B cell (primary cell): ENCODE results near the gene SORD. TPM values are rescaled to one million over a fixed set of nuclear protein-coding genes. Genes with fewer than 3 reads are reported as not detected.

Experiments used
- ATAC-seq: fragments of 200-7000 bp; cut with Tn5 transposase; one replicate; pipeline ENCODE4 v1.10.0; 2021; ENCODE audit warnings: low read depth, mild to moderate bottlenecking, moderate number of reproducible peaks, moderate library complexity
- CTCF ChIA-PET: fragments of 350-600 bp; sonication (Branson Sonifier 250); formaldehyde crosslinking; loops from one replicate; lab custom pipeline; 2021; ENCODE audit warnings: antibody characterized with exemption, inconsistent platforms; lab: Charles Lee
- POLR2A ChIA-PET: fragments of 350-600 bp; sonication (Branson Sonifier 250); formaldehyde crosslinking; loops from one replicate; lab custom pipeline; 2021; ENCODE audit warnings: antibody characterized with exemption; lab: Charles Lee
- DNase-seq: peaks from one replicate; pipeline ENCODE4 v3.0.0; 2013
- H2AFZ ChIP-seq: 2 replicates; pipeline ENCODE4 v1.6.1; 2012; ENCODE audit warnings: mild to moderate bottlenecking, low read depth, low read length; ENCODE audit not compliant: insufficient read depth, poor library complexity, severe bottlenecking
- H3K27ac ChIP-seq, 2 donors: 1 replicate in 1 of 2; 2 replicates in 1 of 2; pipeline ENCODE4 v1.5.1; 2012 to 2013; ENCODE audit warnings: low read length in 2 of 2, mild to moderate bottlenecking in 2 of 2, moderate library complexity in 1 of 2
- H3K27me3 ChIP-seq, 4 experiments: fragments of 200-600 bp in 1 of 4; sonication (generic) in 1 of 4; replicated peaks in 1 of 4; 1 replicate in 2 of 4; 2 replicates in 2 of 4; pipeline versions ENCODE4 v1.6.1 to v1.7.0; 2013 to 2016; ENCODE audit warnings: low read length in 3 of 4, mild to moderate bottlenecking in 2 of 4, mixed read lengths in 1 of 4, moderate library complexity in 1 of 4; ENCODE audit not compliant: insufficient read depth in 4 of 4, control insufficient read depth in 3 of 4; ENCODE audit errors: control extremely low read depth in 1 of 4
- H3K36me3 ChIP-seq, 2 experiments: replicated peaks in 1 of 2; 1 replicate in 1 of 2; 2 replicates in 1 of 2; pipeline versions ENCODE4 v1.6.1 to v1.7.1; 2013; ENCODE audit warnings: low read length in 1 of 2; ENCODE audit not compliant: insufficient read depth in 2 of 2, control insufficient read depth in 1 of 2; ENCODE audit errors: control extremely low read depth in 1 of 2, extremely low read depth in 1 of 2
- H3K4me1 ChIP-seq, 2 donors: fragments of 200-600 bp in 1 of 2; sonication (generic) in 1 of 2; 1 replicate in 1 of 2; 2 replicates in 1 of 2; pipeline versions ENCODE4 v1.5.1 to v1.6.1; 2013 to 2017; ENCODE audit warnings: low read length in 2 of 2; ENCODE audit not compliant: control insufficient read depth in 2 of 2, insufficient read depth in 2 of 2
- H3K4me2 ChIP-seq: replicated peaks from 2 replicates; pipeline ENCODE3; 2012; ENCODE audit warnings: mild to moderate bottlenecking, low read depth, low read length; ENCODE audit not compliant: poor library complexity, severe bottlenecking
- H3K4me3 ChIP-seq, 5 experiments: fragments of 200-600 bp in 1 of 5; sonication (generic) in 1 of 5; 1 replicate in 3 of 5; 2 replicates in 2 of 5; pipeline versions ENCODE4 v1.5.1 to v1.7.0; 2011 to 2016; ENCODE audit warnings: low read length in 4 of 5, mild to moderate bottlenecking in 4 of 5, low read depth in 2 of 5, control low read depth in 1 of 5, moderate library complexity in 1 of 5; ENCODE audit not compliant: insufficient read depth in 1 of 5; ENCODE audit errors: control extremely low read depth in 1 of 5, extremely low read depth in 1 of 5
- H3K79me2 ChIP-seq: fragments of 200-600 bp; sonication (generic); one replicate; pipeline ENCODE4 v1.6.0; 2016; ENCODE audit warnings: low read length; ENCODE audit not compliant: control insufficient read depth, insufficient read depth
- H3K9ac ChIP-seq: fragments of 200-600 bp; sonication (generic); 2 replicates; pipeline ENCODE4 v1.6.1; 2017; ENCODE audit warnings: mild to moderate bottlenecking, low read length, moderate library complexity
- H3K9me3 ChIP-seq, 3 donors: one replicate each; pipeline versions ENCODE4 v1.6.1 to v1.7.1; 2013; ENCODE audit warnings: low read length in 2 of 3; ENCODE audit not compliant: control insufficient read depth in 2 of 3, insufficient read depth in 1 of 3; ENCODE audit errors: control extremely low read depth in 1 of 3
- H4K20me1 ChIP-seq: 2 replicates; pipeline ENCODE4 v1.6.0; 2012; ENCODE audit warnings: mild to moderate bottlenecking, low read length; ENCODE audit not compliant: insufficient read depth, control insufficient read depth, poor library complexity, severe bottlenecking
- H3K27ac Mint-ChIP-seq: one replicate; pipeline ENCODE4 v1.8.0; 2021; ENCODE audit warnings: mixed read lengths
- H3K27me3 Mint-ChIP-seq: one replicate; pipeline ENCODE4 v1.8.0; 2021; ENCODE audit warnings: mixed read lengths
- H3K4me1 Mint-ChIP-seq: one replicate; pipeline ENCODE4 v1.8.0; 2021; ENCODE audit warnings: mixed read lengths
- H3K4me3 Mint-ChIP-seq: one replicate; pipeline ENCODE4 v1.8.0; 2021; ENCODE audit warnings: mixed read lengths
- H3K9me3 Mint-ChIP-seq: one replicate; pipeline ENCODE4 v1.8.0; 2022; ENCODE audit warnings: mixed read lengths; ENCODE audit not compliant: insufficient read depth
- CTCF ChIP-seq: fragments of 200-600 bp; IDR thresholded peaks from one replicate; pipeline ENCODE4 v1.8.0; 2022; ENCODE audit warnings: antibody characterized with exemption, mild to moderate bottlenecking
- EZH2 ChIP-seq: IDR thresholded peaks from 2 replicates; pipeline ENCODE4 v1.6.1; 2012; ENCODE audit warnings: borderline replicate concordance, low read depth, mild to moderate bottlenecking, moderate library complexity, low read length; ENCODE audit not compliant: insufficient read depth, poor library complexity, severe bottlenecking
- WGBS: methylation state at CpG from one replicate; pipeline ENCODE4 v1.1.5; 2013; ENCODE audit warnings: missing lambda C conversion rate; ENCODE audit not compliant: insufficient coverage; 5-methylcytosine and 5-hydroxymethylcytosine counted together
- intact Hi-C: fragments of 100-400 bp; cut with micrococcal nuclease; formaldehyde crosslinking; loops from one replicate; pipeline ENCODE4 v1.10.0; 2022
- polyA plus RNA-seq: library from polyadenylated mRNA; depleted of rRNA; stranded (reverse); fragments of >200 nt; gene quantifications from 2 replicates; pipeline ENCODE4 v1.2.3, GENCODE V29; 2012
- total RNA-seq, 2 donors: library from RNA; stranded (reverse); fragments of 120-200 nt in 1 of 2; gene quantifications; 1 replicate in 1 of 2; 2 replicates in 1 of 2; pipeline versions ENCODE4 v1.2.3 to v1.2.4, GENCODE V29; 2013 to 2022

SORD gene
- total and polyA plus RNA-seq, 2 donors (not counting 1 experiment from before 2014, with no cell fraction given) = 22.2 to 25.8 TPM

GRCh38 chr15:45021348-45021747 is 1.6 kb upstream of the SORD start:
- H3K4me1 Mint-ChIP-seq = peaks cover 28% of the 10 kb centered on the region
- TF ChIP-seq EZH2 (no peak), CTCF (no peak)
- ChIA-PET CTCF (interaction anchor here (0.7 to 2.9 kb wide), 3 partner anchors 14 to 97 kb away, joined by 3 to 14 read pairs (median 6); no protein-coding TSS in a partner anchor), POLR2A (no interaction called here)
- H2AFZ ChIP-seq = no peak overlapping the region
- no peak overlapping the region for H3K27ac Mint-ChIP-seq
- ATAC-seq = no peak
- no peak overlapping the region for H3K4me2 ChIP-seq
- H3K27me3 ChIP-seq = no peaks in the 10 kb centered on the region
- intact Hi-C loops = loop anchor here (5.0 to 10.0 kb wide), 2 partner anchors 166 to 383 kb away; partner anchors contain the start of gene SHF
- H3K4me3 ChIP-seq = no peak overlapping the region
- H3K36me3 ChIP-seq = no peaks in the 10 kb centered on the region
- H3K9ac ChIP-seq = no peak overlapping the region
- no peaks in the 10 kb centered on the region for H3K9me3 Mint-ChIP-seq
- peak overlapping the region; percentile 60 for H3K4me3 Mint-ChIP-seq
- H3K9me3 ChIP-seq = no peaks in the 10 kb centered on the region
- peaks cover 18% of the 10 kb centered on the region for H3K79me2 ChIP-seq
- no peak overlapping the region for H3K27ac ChIP-seq
- WGBS = 80% methylated on average over 6 of the region's 6 CpGs
- H3K4me1 ChIP-seq = peaks cover 12 to 16% of the 10 kb centered on the region in 2 donors
- H4K20me1 ChIP-seq = no peaks in the 10 kb centered on the region
- peaks cover 23% of the 10 kb centered on the region for H3K27me3 Mint-ChIP-seq
- DNase-seq = no peak

- POLR2A ChIA-PET = interaction anchor here (1.1 to 1.5 kb wide), 3 partner anchors 21 to 94 kb away, joined by 3 to 7 read pairs (median 5); no protein-coding TSS in a partner anchor
- no peak for ATAC-seq
These were observed 747 bp downstream of the SORD start for GRCh38 chr15:45023659-45024225.

More at GRCh38 chr15:45023659-45024225, 747 bp downstream of the SORD start:
- Histone ChIP-seq H3K4me2 (peak overlapping the region; percentile 100), H3K9ac (peak overlapping the region; percentile 91), H3K4me1 (peaks cover 12 to 16% of the 10 kb centered on the region in 2 donors), H3K79me2 (peaks cover 18% of the 10 kb centered on the region), H3K4me3 (peak overlapping the region; percentile 51 to 92 (median 90)), H3K27ac (no peak overlapping the region), H4K20me1 (no peaks in the 10 kb centered on the region), H3K9me3 (no peaks in the 10 kb centered on the region), H2AFZ (peak overlapping the region; percentile 100), H3K27me3 (no peaks in the 10 kb centered on the region), H3K36me3 (no peaks in the 10 kb centered on the region)
- TF ChIP-seq EZH2 = no peak
- TF ChIP-seq CTCF = no peak
- peak overlapping the region; percentile 50 for H3K27ac Mint-ChIP-seq
- H3K27me3 Mint-ChIP-seq = peaks cover 14% of the 10 kb centered on the region
- intact Hi-C loops = loop anchor here (1.0 to 10.0 kb wide), 3 partner anchors 14 to 381 kb away; partner anchors contain the start of gene SHF
- no peak for DNase-seq
- CTCF ChIA-PET = interaction anchor here (0.9 to 2.9 kb wide), 5 partner anchors 13 to 434 kb away, joined by 3 to 21 read pairs (median 3); partner anchors contain the start of genes DUOX2 and DUOXA2
- H3K4me3 Mint-ChIP-seq = peak overlapping the region; percentile 92
- peaks cover 28% of the 10 kb centered on the region for H3K4me1 Mint-ChIP-seq
- 40% methylated on average over 4 of the region's 4 CpGs for WGBS
- H3K9me3 Mint-ChIP-seq = no peaks in the 10 kb centered on the region
